GM21786 (cell line): ENCODE results near the gene CIC.
"Not testable (repeated sequence)": the region's sequence is repeated elsewhere in the genome, so short reads cannot be mapped to it uniquely, and the experiment has no call there.

Source experiments
- ATAC-seq: cut with Tn5 transposase; IDR thresholded peaks from one replicate; pipeline ENCODE4 v1.9.1; 2021; ENCODE audit not compliant: unreplicated experiment

The CIC gene

DNA sequence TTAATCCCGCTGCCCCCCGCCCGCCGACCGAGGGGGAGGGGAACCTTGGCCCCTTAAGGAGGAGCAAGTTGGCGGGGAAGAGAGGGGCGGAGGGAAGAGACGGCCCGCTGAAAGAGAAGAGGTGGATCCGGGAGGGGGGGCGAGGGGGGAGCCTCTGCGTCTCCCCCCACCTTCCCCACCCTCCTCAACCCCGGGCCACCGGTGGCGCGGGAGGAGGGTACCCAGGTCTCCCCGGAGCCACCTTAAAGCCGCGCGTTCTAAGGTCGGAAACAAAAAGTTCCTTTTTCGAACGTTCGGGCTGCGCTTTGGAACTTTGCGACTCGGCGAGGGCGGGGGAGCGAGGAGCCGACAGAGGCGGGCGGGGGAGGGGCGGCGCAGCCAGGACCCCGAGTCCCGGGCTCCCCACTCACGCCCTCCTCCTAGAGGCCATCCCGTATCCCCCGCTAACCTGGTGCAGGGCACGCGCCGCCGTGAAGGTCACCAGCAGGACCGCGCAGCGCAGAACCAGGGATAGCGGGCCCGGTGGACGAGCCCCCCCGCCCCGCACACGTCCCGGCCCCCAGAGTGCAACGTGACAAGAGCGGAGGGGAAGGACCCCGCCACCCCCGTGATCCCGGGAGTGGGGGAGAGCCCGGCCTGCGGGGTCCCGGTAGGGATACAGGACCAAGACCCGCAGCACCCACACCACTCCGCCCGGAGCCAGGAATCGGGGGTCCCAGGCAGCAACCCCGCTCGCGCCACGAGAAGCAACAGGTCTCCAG, 14.8 kb upstream of the CIC start:
- ATAC-seq: peak; percentile 40

DNA sequence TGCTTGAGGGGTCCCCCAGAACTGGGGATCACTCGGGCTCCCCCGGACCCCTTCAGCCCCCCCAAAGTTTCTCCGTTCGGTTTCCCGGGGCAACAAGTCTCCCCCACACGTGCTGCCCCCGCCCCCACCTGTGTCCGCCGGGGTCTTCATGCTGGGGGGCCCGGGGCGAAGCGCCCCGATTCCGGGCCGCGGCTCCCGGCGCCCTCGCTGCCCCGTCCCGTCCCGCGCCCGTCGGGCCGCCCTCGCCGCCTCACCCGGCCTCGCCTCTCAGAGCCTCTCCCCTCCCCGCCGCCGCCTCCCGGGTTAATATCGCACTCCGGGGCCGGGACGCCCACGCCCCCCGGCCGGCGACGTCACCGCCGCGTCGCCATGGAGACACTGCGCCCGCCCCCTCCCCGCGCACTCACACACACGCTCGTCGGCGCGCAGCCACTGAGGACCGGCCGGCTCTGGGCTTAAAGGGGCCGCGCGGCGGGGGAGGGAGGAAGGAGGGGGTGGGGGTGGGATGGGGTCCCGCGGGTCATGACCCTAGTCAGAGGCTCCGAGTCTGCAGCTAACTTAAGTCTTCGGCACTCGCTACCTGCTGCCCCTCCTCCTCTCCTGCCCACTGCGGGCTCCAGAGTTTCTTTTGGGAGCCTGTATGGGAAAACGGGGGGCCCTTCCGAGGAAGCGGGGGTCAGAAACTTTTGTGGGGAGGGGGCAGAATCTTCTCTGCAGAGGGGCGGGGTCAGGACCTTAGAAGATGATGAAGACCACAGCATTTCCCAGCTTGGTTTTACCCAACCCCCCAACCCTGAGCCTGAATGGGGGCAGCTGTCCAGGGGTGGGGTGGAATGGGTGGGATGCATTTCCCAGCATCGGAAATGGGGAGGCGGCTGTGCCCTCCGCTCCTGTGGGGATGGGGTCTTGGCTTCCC, 13.9 kb upstream of the CIC start, which contains the start of gene ERF:
Gene ERF (minus strand): TSS at position 279 of the 916 bp plus-strand sequence. CDS start 129 bp downstream, at position 150.
- peak; percentile 46 for ATAC-seq

DNA sequence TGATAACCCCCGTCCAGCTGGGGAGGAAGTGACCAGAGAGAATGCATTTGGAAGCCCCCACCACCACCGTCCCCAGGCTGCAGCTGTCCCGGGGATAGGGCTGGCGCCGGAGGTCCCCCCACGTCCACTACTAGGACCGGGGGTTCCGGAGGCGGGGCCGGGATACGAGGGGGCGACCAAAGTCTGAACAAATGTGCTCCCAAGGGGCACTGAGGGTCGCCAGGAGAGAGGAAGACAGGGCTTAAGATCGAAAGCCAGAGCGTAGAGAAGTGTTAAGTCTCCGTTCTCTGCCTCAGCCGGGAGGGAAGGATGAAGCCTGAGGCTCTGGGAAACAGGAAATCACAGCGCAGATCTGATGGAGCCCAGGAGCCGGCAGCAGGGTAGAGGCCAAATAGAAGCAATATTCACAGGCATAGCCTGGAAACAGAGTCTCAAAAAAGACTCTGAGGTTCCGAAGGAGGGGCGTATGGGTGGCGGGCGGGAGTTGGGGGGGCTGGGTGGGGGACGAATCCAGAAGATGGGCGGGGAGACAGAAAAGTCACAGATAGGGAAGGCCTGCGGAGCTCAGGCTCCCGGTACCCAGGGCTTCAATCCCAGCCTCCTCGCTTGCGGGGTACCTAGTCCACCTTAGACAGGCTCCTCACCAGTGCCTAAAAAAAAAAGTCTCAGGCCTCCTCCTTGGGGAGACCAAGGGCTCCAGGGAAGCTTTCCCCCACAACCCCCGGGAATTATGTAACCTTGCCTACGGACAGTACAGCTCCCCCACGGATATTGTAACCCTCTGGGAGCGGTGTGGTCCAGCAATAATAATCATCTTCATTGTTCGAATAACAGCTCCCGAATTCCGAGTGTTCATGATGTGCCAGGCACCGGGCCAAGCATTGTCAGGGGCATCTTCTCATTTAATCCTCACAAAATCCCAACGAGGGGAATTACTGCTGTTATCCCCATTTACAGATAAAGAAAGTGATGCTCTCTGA, 13.0 kb upstream of the CIC start:
- ATAC-seq: no peak

DNA sequence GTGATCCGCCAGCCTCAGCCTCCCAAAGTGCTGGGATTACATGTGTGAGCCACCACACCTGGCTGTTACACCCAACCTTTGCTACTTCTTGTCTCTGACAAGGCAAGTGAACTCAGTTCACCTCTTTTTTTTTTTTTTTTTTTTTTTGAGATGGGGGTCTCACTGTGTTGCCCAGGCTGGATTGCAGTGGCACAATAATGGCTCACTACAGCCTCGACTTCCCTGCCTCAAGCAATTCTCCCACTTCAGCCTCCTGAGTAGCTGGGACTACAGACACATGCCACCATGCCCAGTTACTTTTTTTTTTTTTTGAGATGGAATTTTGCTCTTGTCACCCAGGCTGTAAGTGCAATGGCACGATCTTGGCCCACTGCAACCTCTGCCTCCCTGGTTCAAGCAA, 11.2 kb upstream of the CIC start:
- not testable (repeated sequence) for ATAC-seq

DNA sequence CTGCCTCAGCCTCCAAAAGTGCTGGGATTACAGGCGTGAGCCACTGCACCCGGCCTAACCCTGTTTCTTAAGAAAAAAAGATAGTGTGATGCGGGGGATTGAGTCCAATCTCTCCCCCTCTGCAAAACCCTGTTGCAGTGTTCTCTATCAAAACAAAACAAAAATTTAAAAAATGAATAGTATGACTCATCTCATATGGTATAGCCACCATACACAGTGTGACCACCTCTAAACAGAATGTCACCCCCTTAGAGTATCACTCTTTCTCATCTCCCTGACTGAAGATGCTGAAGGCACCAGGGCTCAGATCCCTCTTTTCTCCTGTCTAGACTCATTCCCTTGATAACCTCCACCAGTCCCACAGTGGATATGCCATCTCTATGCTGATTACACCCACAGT, 7.3 kb upstream of the CIC start:
- no peak for ATAC-seq

DNA sequence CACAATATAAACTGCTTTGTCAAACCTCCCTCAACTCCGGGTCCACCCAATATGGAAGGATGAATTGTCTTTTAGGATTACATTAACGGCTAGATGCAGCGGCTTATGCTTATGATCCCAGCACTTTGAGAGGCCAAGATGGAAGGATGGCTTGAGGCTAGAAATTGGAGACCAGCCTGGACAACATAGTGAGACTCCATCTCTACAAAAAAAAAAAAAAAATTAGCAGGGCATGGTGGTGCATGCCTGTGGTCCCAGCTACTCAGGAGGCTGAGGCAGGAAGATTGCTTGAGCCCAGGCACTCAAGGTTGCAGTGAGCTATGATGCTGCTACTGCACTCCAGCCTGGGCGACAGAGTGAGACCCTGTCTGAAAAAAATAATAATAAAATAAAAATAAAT, 2.9 kb upstream of the CIC start:
- ATAC-seq: not testable (repeated sequence)

DNA sequence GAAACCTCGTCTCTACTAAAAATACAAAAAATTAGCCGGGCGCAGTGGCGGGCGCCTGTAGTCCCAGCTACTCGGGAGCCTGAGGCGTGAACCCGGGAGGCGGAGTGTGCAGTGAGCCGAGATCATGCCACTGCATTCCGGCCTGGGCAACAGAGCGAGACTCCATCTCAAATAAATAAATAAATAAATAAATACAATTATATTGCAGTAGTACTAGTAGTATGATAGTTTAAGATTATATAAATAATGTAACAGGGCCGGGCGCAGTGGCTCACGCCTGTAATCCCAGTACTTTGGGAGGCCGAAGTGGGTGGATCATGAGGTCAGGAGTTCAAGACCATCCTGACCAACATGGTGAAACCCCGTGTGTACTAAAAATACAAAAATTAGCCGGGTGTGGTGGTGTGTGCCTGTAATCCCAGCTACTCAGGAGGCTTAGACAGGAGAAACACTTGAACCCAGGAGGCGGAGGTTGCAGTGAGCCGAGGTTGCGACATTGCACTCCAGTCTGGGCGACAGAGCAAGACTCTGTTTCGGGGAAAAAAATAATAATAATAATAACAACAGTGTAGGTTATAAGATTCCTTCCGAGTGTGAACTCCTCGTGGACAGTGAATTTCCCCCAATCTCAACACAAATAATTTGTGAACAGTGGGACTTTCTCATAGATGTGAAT, 2.0 kb upstream of the CIC start:
- ATAC-seq: not testable (repeated sequence)

DNA sequence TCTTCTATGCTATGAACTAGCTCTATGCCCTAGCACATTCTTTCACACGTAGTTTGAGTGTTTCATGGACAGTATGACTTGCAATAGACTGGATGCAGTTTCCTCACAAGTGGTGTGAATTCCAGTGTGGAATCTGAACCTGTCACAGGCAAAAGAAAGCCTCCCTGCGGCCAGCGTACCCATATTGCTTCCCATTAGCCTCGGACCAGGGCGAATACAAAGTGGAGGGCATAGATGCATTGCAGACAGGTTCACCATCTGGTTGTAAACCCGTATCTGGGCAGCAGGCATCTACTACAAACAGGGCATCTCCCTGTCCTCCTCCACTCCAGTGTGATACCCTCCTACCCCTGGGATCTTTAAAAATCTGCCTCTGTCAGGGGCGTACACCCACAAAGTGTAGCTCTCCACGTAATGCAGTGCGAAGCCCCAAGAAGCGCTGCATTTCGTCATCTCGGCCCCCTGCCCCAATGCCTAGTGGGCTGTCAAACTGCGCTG, 1.4 kb upstream of the CIC start:
- no peak for ATAC-seq

DNA sequence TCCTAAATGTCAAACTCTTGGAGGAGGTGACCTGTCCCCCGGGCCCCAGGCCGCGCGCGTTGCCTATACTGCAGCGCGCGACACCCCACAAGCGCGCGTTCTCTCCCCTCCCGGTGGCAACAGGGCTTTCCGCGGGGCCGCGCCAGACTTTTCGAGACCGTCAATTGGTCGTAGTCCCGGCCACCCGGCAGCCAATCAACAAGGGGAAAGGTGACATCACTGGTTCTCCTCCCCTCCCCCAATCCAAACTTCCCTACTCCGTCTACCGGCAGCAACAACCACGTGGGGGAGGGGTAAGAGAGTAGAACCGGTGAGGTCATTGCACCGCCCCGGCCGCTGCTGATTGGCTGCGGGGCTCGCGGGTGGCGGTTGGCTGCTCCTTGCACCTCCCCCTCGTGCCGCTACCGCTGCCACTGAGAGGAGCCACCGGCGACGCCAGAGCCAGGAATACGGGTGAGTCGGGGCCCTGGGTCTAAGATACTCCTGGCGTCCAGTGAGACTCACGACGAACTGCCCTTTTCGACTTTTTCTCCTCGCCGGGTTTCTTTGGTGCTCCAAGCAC, 829 bp upstream of the CIC start:
- ATAC-seq: peak; percentile 41

DNA sequence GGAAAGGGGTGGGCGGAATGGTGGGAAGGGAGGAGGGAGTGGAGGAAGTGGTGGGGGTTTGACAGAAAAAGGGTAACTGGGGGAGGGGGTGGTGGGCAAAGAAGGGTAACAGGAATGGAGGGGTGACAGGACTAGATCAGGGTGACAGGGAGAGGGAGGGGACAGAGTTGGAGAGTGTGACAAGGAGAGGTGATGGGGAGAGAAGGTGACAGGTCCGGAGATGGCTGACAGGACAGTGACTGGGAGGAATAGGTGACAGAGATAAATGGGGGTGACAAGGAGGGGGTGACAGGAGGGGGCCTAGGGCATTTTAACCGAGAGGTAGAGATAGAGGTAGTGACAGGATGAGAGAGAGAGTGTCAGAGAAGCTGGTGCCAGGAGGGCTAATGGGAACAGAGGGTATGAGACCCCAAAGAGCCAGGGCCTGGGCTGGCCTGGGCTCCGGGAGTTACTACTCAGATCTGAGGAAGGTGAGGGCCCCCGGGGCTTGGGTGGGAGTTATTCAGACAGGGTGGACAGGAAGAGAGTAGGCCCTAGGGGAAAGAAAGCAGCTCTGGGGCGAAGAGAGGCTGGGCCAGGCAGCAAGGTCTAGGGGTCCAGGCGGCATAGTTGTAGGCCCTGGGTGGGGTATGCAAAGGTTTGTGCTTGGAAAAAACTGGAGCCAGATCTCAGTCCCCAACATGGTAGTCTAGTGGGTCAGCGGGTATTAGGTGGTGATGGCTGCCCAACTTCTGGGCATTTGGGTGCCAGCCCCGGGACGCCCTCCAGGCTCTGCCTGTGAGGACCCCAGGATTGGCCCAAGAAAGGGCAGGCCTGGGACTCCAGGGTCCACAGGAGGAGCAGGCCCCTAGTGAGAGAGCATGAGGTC, 660 bp downstream of the CIC start:
- no peak for ATAC-seq

DNA sequence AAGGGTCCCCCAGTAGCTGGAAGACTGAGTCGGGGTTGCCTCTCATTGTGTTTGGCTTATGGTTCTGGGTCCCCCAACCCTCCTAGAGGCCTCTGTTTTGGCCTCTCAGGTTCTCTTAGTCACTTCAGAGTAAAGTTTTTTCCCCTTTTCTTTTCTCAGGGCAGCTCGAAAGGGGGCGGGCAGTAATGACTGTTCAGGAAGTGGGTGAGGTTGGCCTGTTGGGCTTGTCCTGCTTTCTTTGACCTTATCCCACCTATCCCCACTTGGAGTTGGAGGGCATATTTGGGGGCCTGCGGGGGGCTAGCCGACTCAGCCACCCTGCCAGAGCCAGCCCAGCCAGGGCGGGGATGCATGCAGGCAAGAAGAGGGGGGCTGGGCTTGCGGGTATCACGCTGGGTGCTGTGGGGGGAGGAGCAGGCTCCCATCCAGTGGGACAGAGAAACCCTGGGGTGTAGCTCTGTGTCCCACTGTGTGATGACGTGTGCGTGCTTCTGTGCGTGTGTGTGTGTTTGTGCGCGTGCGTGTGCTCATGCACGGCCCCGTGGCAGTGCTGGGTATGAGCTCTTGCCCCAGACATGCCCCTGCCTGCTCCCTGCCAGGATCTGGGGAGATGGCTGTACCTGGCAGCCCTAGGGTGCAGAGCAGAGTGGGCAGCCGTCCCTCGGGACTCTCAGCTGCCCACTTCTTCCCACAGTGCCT, 1.4 kb downstream of the CIC start:
- ATAC-seq: no peak

DNA sequence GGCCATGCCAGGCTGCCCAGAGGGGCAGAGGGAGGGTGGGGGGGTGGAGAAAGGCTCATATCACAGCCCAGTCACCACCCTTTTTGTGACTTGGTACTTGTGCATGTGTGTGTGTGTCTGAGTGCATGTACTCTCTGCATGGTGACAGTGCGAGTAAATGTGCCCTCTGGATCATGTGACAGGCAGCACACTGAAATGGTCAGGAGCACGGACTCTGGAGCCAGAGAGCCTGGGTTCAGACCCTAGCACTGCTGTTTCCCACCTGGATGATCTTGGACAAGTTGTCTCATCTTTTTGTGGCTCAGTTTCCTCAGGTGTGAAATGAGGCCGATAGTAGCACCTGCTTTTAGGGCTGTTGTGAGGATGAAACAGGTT, 2.0 kb downstream of the CIC start:
- ATAC-seq: no peak

DNA sequence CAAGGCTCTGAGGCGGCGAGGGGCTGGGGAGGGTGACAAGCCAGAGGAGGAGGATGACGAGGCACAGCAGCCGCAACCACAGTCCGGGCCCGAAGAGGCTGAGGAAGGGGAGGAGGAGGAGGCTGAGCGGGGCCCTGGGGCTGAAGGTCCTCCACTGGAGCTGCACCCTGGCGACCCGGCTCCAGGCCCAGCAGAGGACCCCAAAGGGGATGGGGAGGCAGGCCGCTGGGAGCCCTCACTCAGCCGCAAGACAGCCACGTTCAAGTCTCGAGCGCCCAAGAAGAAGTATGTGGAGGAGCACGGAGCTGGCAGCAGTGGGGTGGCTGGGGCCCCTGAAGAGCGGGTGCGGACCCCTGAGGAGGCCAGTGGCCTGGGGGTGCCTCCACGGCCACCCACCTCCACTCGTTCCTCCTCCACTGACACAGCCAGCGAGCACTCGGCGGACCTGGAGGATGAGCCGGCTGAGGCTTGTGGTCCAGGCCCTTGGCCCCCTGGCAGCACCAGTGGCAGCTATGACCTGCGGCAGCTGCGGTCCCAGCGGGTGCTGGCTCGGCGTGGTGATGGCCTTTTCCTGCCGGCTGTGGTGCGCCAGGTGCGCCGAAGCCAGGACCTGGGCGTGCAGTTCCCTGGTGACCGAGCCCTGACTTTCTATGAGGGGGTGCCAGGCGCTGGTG, 2.9 kb downstream of the CIC start:
- no peak for ATAC-seq

DNA sequence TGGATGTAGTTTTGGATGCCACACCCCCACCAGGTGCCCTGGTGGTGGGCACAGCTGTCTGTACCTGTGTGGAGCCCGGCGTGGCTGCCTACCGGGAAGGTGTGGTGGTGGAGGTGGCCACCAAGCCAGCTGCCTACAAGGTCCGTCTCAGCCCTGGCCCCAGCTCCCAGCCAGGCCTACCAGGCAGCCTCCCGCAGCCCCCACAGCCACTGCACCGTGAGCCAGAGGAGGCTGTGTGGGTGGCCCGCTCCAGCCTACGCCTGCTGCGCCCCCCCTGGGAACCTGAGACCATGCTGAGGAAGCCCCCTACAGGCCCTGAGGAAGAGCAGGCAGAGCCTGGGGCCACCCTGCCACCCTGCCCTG, 3.5 kb downstream of the CIC start:
- no peak for ATAC-seq

DNA sequence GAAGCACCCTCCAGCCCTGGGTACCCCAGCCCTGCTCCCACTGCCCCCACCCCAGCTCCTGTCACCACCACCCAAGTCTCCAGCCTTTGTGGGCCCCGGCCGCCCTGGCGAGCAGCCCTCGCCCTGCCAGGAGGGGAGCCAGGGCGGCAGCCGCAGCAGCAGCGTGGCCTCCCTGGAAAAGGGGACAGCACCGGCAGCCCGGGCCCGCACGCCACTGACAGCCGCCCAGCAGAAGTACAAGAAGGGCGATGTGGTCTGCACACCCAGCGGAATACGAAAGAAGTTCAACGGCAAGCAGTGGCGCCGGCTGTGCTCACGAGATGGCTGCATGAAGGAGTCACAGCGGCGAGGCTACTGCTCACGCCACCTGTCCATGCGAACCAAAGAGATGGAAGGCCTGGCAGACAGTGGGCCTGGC, 3.9 kb downstream of the CIC start:
- ATAC-seq: no peak

DNA sequence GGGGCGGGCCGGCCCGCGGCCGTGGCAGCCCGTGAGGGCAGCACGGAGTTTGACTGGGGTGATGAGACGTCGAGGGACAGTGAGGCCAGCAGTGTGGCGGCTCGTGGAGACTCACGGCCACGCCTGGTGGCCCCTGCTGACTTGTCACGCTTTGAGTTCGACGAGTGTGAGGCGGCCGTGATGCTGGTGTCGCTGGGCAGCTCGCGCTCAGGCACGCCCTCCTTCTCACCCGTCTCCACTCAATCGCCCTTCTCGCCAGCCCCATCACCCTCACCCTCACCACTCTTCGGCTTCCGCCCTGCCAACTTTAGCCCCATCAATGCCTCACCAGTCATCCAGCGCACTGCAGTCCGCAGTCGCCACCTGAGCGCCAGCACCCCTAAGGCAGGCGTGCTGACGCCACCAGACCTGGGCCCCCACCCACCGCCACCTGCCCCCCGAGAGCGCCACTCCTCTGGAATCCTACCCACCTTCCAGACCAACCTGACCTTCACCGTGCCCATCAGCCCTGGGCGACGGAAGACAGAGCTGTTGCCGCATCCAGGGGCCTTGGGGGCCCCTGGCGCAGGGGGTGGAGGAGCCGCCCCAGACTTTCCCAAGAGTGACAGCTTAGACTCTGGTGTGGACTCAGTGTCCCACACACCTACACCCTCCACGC, 4.5 kb downstream of the CIC start:
- no peak for ATAC-seq

DNA sequence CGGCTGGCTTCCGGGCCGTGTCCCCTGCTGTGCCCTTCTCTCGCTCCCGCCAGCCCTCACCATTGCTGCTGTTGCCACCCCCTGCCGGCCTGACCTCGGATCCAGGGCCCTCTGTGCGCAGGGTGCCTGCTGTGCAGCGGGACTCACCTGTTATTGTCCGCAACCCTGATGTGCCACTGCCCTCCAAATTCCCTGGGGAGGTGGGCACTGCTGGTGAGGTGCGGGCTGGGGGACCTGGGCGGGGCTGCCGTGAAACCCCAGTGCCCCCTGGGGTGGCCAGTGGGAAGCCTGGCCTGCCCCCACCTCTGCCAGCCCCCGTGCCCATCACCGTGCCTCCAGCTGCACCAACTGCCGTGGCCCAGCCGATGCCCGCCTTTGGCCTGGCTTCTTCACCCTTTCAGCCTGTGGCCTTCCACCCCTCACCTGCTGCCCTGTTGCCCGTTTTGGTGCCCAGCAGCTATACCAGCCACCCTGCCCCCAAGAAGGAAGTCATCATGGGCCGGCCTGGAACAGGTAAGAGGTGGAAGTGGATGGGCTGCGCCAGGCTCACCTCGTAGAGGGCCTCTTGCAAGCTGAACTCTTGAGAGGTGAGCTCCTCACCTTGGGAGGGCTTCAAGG, 5.1 kb downstream of the CIC start:
- ATAC-seq: no peak
